ENCODE data around the gene CA11. TPM values are rescaled to one million over a fixed set of nuclear protein-coding genes. Genes with fewer than 3 reads are reported as not detected.
"Not testable (repeated sequence)": the region's sequence is repeated elsewhere in the genome, so short reads cannot be mapped to it uniquely, and the experiment has no call there.

Gene CA11
- total RNA-seq, 1 donor from 2014 or later, result 9.6 TPM

DNA sequence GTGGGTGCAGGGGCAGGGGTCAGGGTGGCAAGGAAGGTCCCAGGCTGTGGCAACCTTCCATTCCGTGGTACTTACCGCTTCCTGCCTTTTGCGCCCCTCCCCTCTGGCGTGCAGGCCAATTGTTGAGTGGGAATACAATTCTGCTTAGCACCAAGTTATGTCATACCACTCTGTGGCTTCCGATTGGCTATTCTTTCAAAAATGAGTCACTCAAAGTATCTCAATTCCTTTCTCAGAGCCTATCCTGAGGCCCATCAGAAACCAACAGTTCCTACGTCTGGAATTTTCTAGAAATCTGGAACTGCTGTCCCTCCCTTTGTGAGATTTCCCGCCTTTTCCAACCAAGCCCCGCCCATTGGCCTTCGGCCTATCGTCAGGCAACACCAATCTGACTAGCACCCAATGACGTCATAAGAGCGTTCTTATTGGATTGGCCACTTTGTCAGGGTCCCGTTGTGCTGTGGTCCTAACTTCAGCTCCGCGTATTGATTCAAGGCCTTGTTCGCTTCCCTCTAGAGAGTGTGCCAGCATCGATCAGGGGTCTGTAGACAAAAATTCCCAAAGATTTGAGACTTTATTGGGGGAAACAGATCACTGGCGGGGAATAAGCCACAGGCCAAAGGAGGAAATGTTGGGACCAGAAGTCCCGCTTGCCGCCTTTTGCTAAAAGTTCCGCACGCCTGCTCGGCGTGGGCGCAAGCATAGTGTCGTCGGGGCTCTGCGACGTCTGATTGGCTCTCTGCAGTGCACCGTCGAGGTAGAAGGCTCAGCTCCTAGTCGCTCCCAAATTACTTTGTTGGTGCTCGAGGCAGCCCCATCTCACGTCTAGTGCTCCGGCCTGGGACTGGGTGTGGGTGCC is 15.1 kb upstream of the CA11 start:
- no peaks in the 10 kb centered on the region for H3K36me3 Mint-ChIP-seq (ENCODE audit: insufficient read depth)
- TF ChIP-seq, protein P1, sequence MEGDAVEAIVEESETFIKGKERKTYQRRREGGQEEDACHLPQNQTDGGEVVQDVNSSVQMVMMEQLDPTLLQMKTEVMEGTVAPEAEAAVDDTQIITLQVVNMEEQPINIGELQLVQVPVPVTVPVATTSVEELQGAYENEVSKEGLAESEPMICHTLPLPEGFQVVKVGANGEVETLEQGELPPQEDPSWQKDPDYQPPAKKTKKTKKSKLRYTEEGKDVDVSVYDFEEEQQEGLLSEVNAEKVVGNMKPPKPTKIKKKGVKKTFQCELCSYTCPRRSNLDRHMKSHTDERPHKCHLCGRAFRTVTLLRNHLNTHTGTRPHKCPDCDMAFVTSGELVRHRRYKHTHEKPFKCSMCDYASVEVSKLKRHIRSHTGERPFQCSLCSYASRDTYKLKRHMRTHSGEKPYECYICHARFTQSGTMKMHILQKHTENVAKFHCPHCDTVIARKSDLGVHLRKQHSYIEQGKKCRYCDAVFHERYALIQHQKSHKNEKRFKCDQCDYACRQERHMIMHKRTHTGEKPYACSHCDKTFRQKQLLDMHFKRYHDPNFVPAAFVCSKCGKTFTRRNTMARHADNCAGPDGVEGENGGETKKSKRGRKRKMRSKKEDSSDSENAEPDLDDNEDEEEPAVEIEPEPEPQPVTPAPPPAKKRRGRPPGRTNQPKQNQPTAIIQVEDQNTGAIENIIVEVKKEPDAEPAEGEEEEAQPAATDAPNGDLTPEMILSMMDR (IDR thresholded peaks at IDR 0.05; ENCODE audit: unreplicated experiment), result no peak
- no peak overlapping the region for H3K27ac Mint-ChIP-seq
- no peak overlapping the region for H3K4me3 Mint-ChIP-seq (ENCODE audit: low read depth)
- H3K9me3 Mint-ChIP-seq (ENCODE audit: low read depth), result peaks cover 3% of the 10 kb centered on the region
- peaks cover 19% of the 10 kb centered on the region for H3K27me3 Mint-ChIP-seq
- DNase-seq (ENCODE audit: low spot score, unreplicated experiment), result no peak
- H3K4me1 Mint-ChIP-seq (ENCODE audit: low read depth), result peaks cover 1% of the 10 kb centered on the region

DNA sequence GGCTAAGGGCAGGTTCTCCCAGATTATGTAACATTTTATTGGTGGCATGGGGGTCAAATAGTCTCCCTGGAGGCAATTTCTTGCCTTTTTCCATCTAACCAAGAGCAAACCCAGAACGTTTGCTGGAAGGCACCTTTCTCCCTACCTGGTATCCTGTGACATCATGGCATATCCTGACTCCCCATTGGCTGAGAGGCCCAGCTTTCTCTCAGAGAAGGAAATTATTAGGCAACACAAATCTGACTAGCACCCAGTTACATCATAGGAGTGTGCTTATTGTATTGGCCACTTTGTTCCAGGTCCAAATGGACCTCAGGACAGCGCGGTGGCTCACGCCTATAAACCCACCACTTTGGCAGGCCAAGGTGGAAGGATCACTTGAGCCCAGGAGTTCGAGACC is 13.8 kb upstream of the CA11 start:
- no peak for DNase-seq (ENCODE audit: low spot score, unreplicated experiment)
- Mint-ChIP-seq H3K4me1 (ENCODE audit: low read depth) (peaks cover 1% of the 10 kb centered on the region), H3K27me3 (peaks cover 19% of the 10 kb centered on the region), H3K27ac (no peak overlapping the region), H3K36me3 (ENCODE audit: insufficient read depth) (no peaks in the 10 kb centered on the region), H3K4me3 (ENCODE audit: low read depth) (no peak overlapping the region), H3K9me3 (ENCODE audit: low read depth) (peaks cover 3% of the 10 kb centered on the region)
- TF ChIP-seq, protein P1 (IDR thresholded peaks at IDR 0.05; ENCODE audit: unreplicated experiment), result no peak

DNA sequence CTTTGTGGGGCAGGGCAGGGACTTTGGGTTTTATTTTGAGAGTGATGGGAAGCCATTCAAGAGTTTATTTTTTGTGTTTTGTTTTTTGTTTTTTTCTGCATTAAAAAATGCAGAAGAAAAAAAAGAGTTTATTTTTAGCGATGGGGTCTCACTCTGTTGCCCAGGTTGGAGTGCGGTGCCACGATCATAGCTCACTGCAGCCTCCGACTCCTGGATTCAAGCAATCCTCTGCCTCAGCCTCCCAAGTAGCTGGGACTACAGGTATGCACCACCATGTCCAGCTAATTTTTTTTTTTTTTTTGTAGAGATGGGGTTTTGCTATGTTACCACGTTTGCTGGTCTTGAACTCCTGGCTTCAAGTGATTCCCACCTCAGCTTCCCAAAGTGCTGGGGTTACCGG is 12.5 kb upstream of the CA11 start:
- Mint-ChIP-seq H3K4me3 (ENCODE audit: low read depth) (no peak overlapping the region), H3K9me3 (ENCODE audit: low read depth) (peaks cover 3% of the 10 kb centered on the region), H3K36me3 (ENCODE audit: insufficient read depth) (no peaks in the 10 kb centered on the region), H3K27ac (no peak overlapping the region), H3K4me1 (ENCODE audit: low read depth) (peaks cover 1% of the 10 kb centered on the region), H3K27me3 (peaks cover 22% of the 10 kb centered on the region)
- DNase-seq (ENCODE audit: low spot score, unreplicated experiment), result no peak
- TF ChIP-seq, protein P1 (IDR thresholded peaks at IDR 0.05; ENCODE audit: unreplicated experiment), result no peak

DNA sequence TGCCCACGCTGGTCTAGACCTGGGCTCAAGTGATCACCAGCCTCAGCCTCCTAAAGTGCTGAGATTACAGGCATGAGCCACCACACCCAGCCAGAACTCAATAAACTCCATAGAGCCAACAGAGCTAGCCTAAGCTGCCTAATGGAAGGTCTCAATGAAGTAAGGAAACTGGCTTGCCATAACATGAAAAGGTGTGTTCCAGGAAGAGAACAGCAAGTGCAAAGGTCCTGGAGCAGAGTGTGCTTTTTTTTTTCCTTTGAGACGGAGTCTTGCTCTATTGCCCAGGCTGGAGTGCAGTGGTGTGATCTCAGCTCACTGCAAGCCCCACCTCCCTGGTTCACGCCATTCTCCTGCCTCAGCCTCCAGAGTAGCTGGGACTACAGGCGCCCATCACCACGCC is 11.8 kb upstream of the CA11 start:
- H3K36me3 Mint-ChIP-seq (ENCODE audit: insufficient read depth); H3K9me3 Mint-ChIP-seq (ENCODE audit: low read depth); DNase-seq (ENCODE audit: low spot score, unreplicated experiment); H3K4me1 Mint-ChIP-seq (ENCODE audit: low read depth); H3K4me3 Mint-ChIP-seq (ENCODE audit: low read depth); H3K27ac Mint-ChIP-seq: not testable (repeated sequence)
- H3K27me3 Mint-ChIP-seq, result peaks cover 22% of the 10 kb centered on the region

DNA sequence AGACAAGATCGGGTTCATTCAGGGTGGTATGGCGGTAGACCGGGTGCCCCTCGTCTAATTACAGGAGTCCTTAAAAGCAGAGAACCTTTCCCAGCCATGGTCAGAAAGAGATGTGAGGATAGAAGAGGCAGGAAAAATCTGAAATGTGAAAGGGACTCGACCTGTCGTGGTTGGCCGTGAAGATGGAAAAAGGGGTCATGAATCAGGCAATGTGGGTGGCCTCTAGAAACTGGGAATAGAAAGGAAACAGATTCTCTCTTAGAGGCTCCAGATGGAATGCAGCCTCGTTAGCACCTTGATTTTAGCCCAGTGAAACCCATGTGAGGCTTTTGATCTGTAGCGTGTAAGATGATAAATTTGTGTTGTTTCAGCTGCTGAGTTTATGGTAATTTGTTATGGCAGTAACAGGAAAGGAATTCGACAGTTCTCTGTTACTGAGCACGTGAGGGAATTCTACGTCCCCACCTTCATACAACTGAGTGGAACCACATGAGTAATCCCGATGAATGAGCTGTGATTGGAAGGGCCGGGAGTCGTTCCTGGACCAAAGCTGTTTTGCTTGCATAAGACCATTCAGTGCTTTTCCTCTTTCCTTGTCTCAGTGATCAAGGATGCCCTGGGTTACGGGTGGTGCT is 11.0 kb upstream of the CA11 start:
- peaks cover 22% of the 10 kb centered on the region for H3K27me3 Mint-ChIP-seq
- no peak for DNase-seq (ENCODE audit: low spot score, unreplicated experiment)

More for the DNA sequence above, 11.0 kb upstream of the CA11 start:
- Mint-ChIP-seq H3K36me3 (ENCODE audit: insufficient read depth) (no peaks in the 10 kb centered on the region), H3K9me3 (ENCODE audit: low read depth) (peaks cover 3% of the 10 kb centered on the region), H3K4me1 (ENCODE audit: low read depth) (peaks cover 1% of the 10 kb centered on the region), H3K4me3 (ENCODE audit: low read depth) (no peak overlapping the region), H3K27ac (no peak overlapping the region)
- TF ChIP-seq, protein P1 (IDR thresholded peaks at IDR 0.05; ENCODE audit: unreplicated experiment), result no peak
